Progenitor cell of endocrine pancreas (in vitro differentiated cells): ENCODE data around the gene RASA3. TPM values are rescaled to one million over a fixed set of nuclear protein-coding genes. Genes with fewer than 3 reads are reported as not detected.

ENCODE experiments used
- DNase-seq: peaks from one replicate; pipeline ENCODE4 v3.0.0; 2021; ENCODE audit warnings: low spot score; ENCODE audit not compliant: unreplicated experiment
- H3K27ac Mint-ChIP-seq: 2 replicates; pipeline ENCODE4 v1.8.0; 2021; ENCODE audit warnings: mild to moderate bottlenecking, moderate library complexity, mixed read lengths
- H3K27me3 Mint-ChIP-seq: 2 replicates; pipeline ENCODE4 v1.8.0; 2021; ENCODE audit warnings: mixed read lengths
- H3K36me3 Mint-ChIP-seq: 2 replicates; pipeline ENCODE4 v1.8.0; 2022; ENCODE audit warnings: mixed read lengths; ENCODE audit not compliant: insufficient read depth
- H3K4me1 Mint-ChIP-seq: 2 replicates; pipeline ENCODE4 v1.8.0; 2021; ENCODE audit warnings: low read depth, mixed read lengths
- H3K4me3 Mint-ChIP-seq: 2 replicates; pipeline ENCODE4 v1.8.0; 2021; ENCODE audit warnings: low read depth, mild to moderate bottlenecking, moderate library complexity, mixed read lengths
- H3K9me3 Mint-ChIP-seq: 2 replicates; pipeline ENCODE4 v1.8.0; 2021; ENCODE audit warnings: low read depth, mixed read lengths
- total RNA-seq: library from RNA; stranded (reverse); gene quantifications from 2 replicates; pipeline ENCODE4 v1.2.1, GENCODE V29; 2021
- TF ChIP-seq, protein P1 (sequence below): fragments of 200-600 bp; sonication (generic); IDR thresholded peaks from one replicate; pipeline ENCODE4 v1.5.0; 2021; ENCODE audit warnings: antibody characterized with exemption, mild to moderate bottlenecking; ENCODE audit not compliant: unreplicated experiment

RASA3 gene
- total RNA-seq, 1 donor from 2014 or later = 6.3 TPM

DNA sequence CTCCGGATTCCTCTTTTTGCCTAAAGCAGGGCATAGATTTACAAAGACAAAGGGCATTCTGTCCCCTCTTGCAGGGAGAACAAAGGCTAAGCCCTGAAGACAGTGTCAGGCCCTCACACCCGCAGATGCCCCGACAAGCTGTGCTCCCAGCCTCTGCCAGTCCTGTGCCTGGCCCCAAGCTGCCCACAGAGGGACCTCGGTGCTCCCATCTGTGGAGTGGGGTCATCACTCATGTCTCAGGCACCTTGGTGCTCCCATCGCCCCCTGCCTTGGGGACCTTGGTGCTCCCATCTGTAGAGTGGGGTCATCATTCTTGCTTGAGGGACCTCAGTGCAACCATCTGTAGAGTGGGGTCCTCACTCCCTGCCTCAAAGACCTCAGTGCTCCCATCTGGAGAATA is 182.9 kb downstream of the RASA3 start:
- H3K27ac Mint-ChIP-seq = no peak overlapping the region
- H3K27me3 Mint-ChIP-seq = no peaks in the 10 kb centered on the region
- H3K4me3 Mint-ChIP-seq = no peak overlapping the region
- no peaks in the 10 kb centered on the region for H3K4me1 Mint-ChIP-seq
- no peaks in the 10 kb centered on the region for H3K9me3 Mint-ChIP-seq
- H3K36me3 Mint-ChIP-seq = no peaks in the 10 kb centered on the region
- TF ChIP-seq, protein P1, sequence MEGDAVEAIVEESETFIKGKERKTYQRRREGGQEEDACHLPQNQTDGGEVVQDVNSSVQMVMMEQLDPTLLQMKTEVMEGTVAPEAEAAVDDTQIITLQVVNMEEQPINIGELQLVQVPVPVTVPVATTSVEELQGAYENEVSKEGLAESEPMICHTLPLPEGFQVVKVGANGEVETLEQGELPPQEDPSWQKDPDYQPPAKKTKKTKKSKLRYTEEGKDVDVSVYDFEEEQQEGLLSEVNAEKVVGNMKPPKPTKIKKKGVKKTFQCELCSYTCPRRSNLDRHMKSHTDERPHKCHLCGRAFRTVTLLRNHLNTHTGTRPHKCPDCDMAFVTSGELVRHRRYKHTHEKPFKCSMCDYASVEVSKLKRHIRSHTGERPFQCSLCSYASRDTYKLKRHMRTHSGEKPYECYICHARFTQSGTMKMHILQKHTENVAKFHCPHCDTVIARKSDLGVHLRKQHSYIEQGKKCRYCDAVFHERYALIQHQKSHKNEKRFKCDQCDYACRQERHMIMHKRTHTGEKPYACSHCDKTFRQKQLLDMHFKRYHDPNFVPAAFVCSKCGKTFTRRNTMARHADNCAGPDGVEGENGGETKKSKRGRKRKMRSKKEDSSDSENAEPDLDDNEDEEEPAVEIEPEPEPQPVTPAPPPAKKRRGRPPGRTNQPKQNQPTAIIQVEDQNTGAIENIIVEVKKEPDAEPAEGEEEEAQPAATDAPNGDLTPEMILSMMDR = no peak
- DNase-seq = no peak

GRCh38 chr13:113948034-113948742 is 184.2 kb downstream of the RASA3 start:
- H3K27ac Mint-ChIP-seq = peak overlapping the region; percentile 25
- H3K27me3 Mint-ChIP-seq = no peaks in the 10 kb centered on the region
- DNase-seq = no peak
- no peaks in the 10 kb centered on the region for H3K9me3 Mint-ChIP-seq
- TF ChIP-seq, protein P1 = no peak
- H3K36me3 Mint-ChIP-seq = no peaks in the 10 kb centered on the region
- no peak overlapping the region for H3K4me3 Mint-ChIP-seq
- peaks cover 5% of the 10 kb centered on the region for H3K4me1 Mint-ChIP-seq

DNA sequence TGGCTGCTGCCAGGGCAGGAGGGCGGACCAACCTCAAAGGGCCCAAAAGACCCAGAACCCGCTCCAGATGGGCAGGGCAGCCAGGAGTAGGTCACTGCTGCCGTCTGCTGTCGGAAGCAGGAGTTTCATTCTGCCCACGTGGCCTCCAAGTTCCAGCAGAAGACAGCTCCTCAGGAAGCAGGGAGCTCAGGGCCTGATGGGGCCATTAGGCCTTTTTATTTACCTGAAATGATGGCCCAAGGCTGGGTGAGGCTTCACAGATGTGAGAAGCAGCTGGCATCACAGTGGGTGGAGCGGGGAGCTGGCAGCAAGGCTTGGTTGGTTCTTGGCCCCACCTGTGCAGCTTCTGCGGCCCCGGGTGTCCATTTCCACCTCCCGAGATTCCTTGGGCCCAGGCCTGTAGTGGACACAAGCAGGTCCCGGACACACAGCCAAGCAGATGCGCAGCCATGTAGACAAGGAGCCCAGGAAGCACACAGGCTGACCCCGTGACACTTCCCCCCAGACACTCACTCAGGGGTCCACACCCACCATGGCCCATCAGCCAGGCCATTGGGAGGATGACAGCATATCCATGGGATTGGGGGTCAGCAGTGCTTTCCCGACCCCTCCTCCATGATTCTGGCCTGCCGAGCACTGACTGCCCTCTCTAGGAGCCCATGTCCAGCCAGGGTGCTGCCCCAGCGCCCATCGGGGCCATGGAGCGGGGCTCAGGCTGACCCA is 185.0 kb downstream of the RASA3 start:
- TF ChIP-seq, protein P1 = peak; percentile 29
- no peaks in the 10 kb centered on the region for H3K9me3 Mint-ChIP-seq
- H3K27me3 Mint-ChIP-seq = no peaks in the 10 kb centered on the region
- H3K4me1 Mint-ChIP-seq = peaks cover 7% of the 10 kb centered on the region
- no peak for DNase-seq
- peak overlapping the region; percentile 25 for H3K27ac Mint-ChIP-seq
- H3K36me3 Mint-ChIP-seq = no peaks in the 10 kb centered on the region
- no peak overlapping the region for H3K4me3 Mint-ChIP-seq

- TF ChIP-seq, protein P1 = no peak
- DNase-seq = no peak
- H3K27me3 Mint-ChIP-seq = no peaks in the 10 kb centered on the region
- H3K27ac Mint-ChIP-seq = no peak overlapping the region
- no peaks in the 10 kb centered on the region for H3K36me3 Mint-ChIP-seq
- no peak overlapping the region for H3K4me3 Mint-ChIP-seq
- no peaks in the 10 kb centered on the region for H3K9me3 Mint-ChIP-seq
- peaks cover 7% of the 10 kb centered on the region for H3K4me1 Mint-ChIP-seq
Observed at GRCh38 chr13:113946409-113947181, 185.8 kb downstream of the RASA3 start.

DNA sequence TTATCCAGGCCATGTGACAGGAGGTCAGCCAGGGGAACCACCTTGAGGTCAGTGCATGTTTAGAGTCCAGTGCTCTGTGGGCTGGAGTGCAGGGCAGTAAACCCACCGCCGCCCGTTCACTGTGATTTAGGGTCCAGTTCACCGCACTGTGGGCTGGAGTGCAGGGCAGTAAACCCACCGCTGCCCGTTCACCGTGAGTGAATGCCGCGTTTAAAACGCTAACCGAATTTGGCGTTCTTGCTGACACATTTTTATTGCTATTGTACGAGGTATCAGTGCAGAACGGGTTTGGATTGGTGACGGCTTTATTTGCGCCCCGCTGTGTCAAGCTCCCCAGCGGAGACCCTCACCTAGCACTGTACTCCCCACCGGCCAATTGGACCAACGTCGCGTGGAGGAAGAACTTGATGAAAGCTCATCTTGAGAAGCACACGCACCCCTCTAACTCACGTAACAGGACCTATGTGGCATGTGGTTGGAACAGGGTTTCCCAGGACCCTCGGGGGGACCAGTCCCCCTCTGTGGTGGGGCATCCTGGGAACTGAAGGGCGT is 186.5 kb downstream of the RASA3 start:
- no peak overlapping the region for H3K4me3 Mint-ChIP-seq
- TF ChIP-seq, protein P1 = no peak
- peaks cover 7% of the 10 kb centered on the region for H3K4me1 Mint-ChIP-seq
- no peaks in the 10 kb centered on the region for H3K36me3 Mint-ChIP-seq
- H3K27me3 Mint-ChIP-seq = no peaks in the 10 kb centered on the region
- no peak overlapping the region for H3K27ac Mint-ChIP-seq
- no peaks in the 10 kb centered on the region for H3K9me3 Mint-ChIP-seq
- DNase-seq = no peak
